ENCODE results near the gene ZBTB5.
"Not testable (repeated sequence)": the region's sequence is repeated elsewhere in the genome, so short reads cannot be mapped to it uniquely, and the experiment has no call there.

Gene ZBTB5

GRCh38 chr9:37485389-37486255 is 20.4 kb upstream of the ZBTB5 start, which contains the start of gene POLR1E:
Gene POLR1E, plus strand, starts transcription at chr9:37485948. Its CDS starts 100 bp downstream, at chr9:37486048.
- DNase-seq, result peak; percentile 96

GRCh38 chr9:37480759-37481158 is 15.5 kb upstream of the ZBTB5 start:
- no peak for DNase-seq

GRCh38 chr9:37477987-37478619 is 12.9 kb upstream of the ZBTB5 start:
- DNase-seq, result not testable (repeated sequence)

GRCh38 chr9:37477443-37477842 is 12.2 kb upstream of the ZBTB5 start:
- DNase-seq, result not testable (repeated sequence)

- no peak for DNase-seq
Measured at GRCh38 chr9:37476930-37477329, 11.7 kb upstream of the ZBTB5 start.

GRCh38 chr9:37474438-37474837 is 9.2 kb upstream of the ZBTB5 start:
- DNase-seq, result no peak

GRCh38 chr9:37473982-37474381 is 8.7 kb upstream of the ZBTB5 start:
- DNase-seq, result not testable (repeated sequence)

- no peak for DNase-seq
Measured at GRCh38 chr9:37471942-37472684, 6.9 kb upstream of the ZBTB5 start.

GRCh38 chr9:37468620-37469019 is 3.4 kb upstream of the ZBTB5 start:
- no peak for DNase-seq

GRCh38 chr9:37467530-37467929 is 2.3 kb upstream of the ZBTB5 start:
- DNase-seq, result not testable (repeated sequence)

GRCh38 chr9:37466037-37466709 is 923 bp upstream of the ZBTB5 start:
- peak; percentile 20 for DNase-seq

GRCh38 chr9:37464426-37465248 is 613 bp downstream of the ZBTB5 start:
- peak; percentile 79 for DNase-seq

GRCh38 chr9:37464006-37464405 is 1.2 kb downstream of the ZBTB5 start:
- no peak for DNase-seq

GRCh38 chr9:37456817-37457216 is 8.4 kb downstream of the ZBTB5 start:
- no peak for DNase-seq

GRCh38 chr9:37455884-37456647 is 9.2 kb downstream of the ZBTB5 start:
- no peak for DNase-seq

- no peak for DNase-seq
Measured at GRCh38 chr9:37454238-37454637, 11.0 kb downstream of the ZBTB5 start.

- DNase-seq, result no peak
Measured at GRCh38 chr9:37453827-37454226, 11.4 kb downstream of the ZBTB5 start.

- no peak for DNase-seq
Measured at GRCh38 chr9:37452611-37453010, 12.6 kb downstream of the ZBTB5 start.

- no peak for DNase-seq
Measured at GRCh38 chr9:37451628-37452027, 13.6 kb downstream of the ZBTB5 start.

GRCh38 chr9:37449862-37450632 is 15.2 kb downstream of the ZBTB5 start:
- no peak for DNase-seq

Data from CD4-positive, alpha-beta T cell treated with Interleukin-21 for 1 hour (primary cell).